HepG2 (cell line): ENCODE results near the gene VEGFB. TPM values are rescaled to one million over a fixed set of nuclear protein-coding genes. Genes with fewer than 3 reads are reported as not detected.

Source experiments
- CC2D1A ChIP-seq: sonication (generic); formaldehyde crosslinking; IDR thresholded peaks from 2 replicates; pipeline ENCODE4 v1.8.1; 2023; ENCODE audit warnings: mild to moderate bottlenecking, missing genetic modification reagents
- NFYC ChIP-seq: IDR thresholded peaks from 2 replicates; pipeline ENCODE4 v1.6.1; 2016; ENCODE audit warnings: missing genetic modification reagents, missing compliant biosample characterization
- PLRG1 ChIP-seq: fragments of 450-650 bp; conservative IDR thresholded peaks from 2 replicates; pipeline ENCODE4 v1.6.1; 2016
- SNAI1 ChIP-seq: sonication (generic); formaldehyde crosslinking; IDR thresholded peaks from 2 replicates; pipeline ENCODE4 v1.5.0; 2020; ENCODE audit warnings: mild to moderate bottlenecking, missing genetic modification reagents, borderline replicate concordance
- ZNF232 ChIP-seq: sonication (generic); formaldehyde crosslinking; IDR thresholded peaks from 2 replicates; pipeline ENCODE4 v1.4.0; 2020; ENCODE audit warnings: missing genetic modification reagents, borderline replicate concordance
- ZNF737 ChIP-seq: sonication (generic); formaldehyde crosslinking; IDR thresholded peaks from 2 replicates; pipeline ENCODE4 v1.5.0; 2020; ENCODE audit warnings: missing genetic modification reagents, mild to moderate bottlenecking, borderline replicate concordance
- ZNF792 ChIP-seq: IDR thresholded peaks from 2 replicates; pipeline ENCODE4 v1.6.1; 2016
- polyA plus RNA-seq, 8 experiments: library from polyadenylated mRNA; depleted of rRNA in 3 of 8; stranded (reverse) in 7 of 8; unstranded in 1 of 8; fragments of >200 nt; fragmentation: Illumina TruSeq in 4 of 8; extraction: Trizol in 4 of 8; gene quantifications; 2 replicates each; pipeline versions ENCODE4 v1.2.1 to v1.2.3, GENCODE V29; 2011 to 2016; ENCODE audit warnings: low read depth in 4 of 8, missing spikeins in 1 of 8, mixed read lengths in 1 of 8; ENCODE audit not compliant: insufficient read depth in 1 of 8
- total RNA-seq, 5 experiments: library from RNA; depleted of rRNA; stranded (reverse); fragments of >200 nt; fragmentation: Illumina TruSeq; extraction: Trizol; gene quantifications; 2 replicates each; pipeline ENCODE4 v1.2.3, GENCODE V29; 2016; ENCODE audit warnings: low read depth in 1 of 5
- TF ChIP-seq, protein P1 (sequence below): sonication (generic); formaldehyde crosslinking; IDR thresholded peaks from 2 replicates; pipeline ENCODE4 v1.4.0; 2020; ENCODE audit warnings: mild to moderate bottlenecking, missing genetic modification reagents
- TF ChIP-seq, protein P2 (sequence below): conservative IDR thresholded peaks from 2 replicates; pipeline ENCODE4 v1.6.1; 2018; ENCODE audit warnings: missing genetic modification reagents
- TF ChIP-seq, protein P3 (sequence below): sonication (generic); formaldehyde crosslinking; IDR thresholded peaks from 2 replicates; pipeline ENCODE4 v1.8.1; 2022; ENCODE audit warnings: low read depth, mild to moderate bottlenecking, missing genetic modification reagents

VEGFB gene
- total and polyA plus RNA-seq, 2 of the 13 experiments (the other 11 are each of a cell fraction or from before 2014, with no cell fraction given) = 9.0 to 11.3 TPM

DNA sequence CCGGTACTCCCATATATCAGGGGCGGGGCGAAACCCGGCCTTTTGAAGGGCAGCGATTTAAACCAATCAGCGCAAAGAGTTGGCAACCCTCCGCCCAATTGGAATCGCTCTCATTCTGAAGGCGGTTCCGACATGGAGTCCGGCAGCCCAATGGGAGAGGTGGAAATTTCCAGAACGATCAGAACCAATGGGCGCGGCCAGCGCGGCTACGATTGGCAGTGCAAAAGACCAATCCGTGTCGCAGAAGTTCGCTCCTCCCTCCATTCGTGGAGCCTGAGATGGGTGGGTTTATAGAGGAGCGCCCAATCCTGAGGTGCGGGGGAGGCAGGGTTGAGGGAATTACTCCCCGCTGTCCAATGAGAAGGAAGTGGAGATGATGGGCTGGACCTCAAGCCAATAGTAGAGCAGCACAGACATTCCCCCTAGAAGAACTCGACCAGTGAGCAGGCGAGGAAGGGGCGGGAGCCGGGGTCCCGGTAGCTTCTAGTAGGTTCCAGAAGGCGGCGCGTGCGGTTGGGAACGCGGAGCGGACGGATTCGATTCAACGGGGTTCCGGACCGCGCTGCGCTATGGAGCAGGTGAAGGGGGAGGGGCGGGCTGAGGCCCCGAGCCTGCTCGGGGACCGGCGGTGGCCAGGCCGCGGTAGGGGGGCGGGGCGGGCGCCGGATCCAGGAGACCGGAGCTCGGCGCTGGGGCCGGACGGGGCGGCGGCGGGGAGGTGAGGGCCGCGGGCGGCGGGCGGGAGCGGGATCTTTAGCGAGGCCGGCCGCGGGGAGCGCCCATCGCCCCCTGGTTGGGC lies 48.5 kb upstream of the VEGFB start, which contains the start of gene STIP1 (continued):
- TF ChIP-seq, protein P1, sequence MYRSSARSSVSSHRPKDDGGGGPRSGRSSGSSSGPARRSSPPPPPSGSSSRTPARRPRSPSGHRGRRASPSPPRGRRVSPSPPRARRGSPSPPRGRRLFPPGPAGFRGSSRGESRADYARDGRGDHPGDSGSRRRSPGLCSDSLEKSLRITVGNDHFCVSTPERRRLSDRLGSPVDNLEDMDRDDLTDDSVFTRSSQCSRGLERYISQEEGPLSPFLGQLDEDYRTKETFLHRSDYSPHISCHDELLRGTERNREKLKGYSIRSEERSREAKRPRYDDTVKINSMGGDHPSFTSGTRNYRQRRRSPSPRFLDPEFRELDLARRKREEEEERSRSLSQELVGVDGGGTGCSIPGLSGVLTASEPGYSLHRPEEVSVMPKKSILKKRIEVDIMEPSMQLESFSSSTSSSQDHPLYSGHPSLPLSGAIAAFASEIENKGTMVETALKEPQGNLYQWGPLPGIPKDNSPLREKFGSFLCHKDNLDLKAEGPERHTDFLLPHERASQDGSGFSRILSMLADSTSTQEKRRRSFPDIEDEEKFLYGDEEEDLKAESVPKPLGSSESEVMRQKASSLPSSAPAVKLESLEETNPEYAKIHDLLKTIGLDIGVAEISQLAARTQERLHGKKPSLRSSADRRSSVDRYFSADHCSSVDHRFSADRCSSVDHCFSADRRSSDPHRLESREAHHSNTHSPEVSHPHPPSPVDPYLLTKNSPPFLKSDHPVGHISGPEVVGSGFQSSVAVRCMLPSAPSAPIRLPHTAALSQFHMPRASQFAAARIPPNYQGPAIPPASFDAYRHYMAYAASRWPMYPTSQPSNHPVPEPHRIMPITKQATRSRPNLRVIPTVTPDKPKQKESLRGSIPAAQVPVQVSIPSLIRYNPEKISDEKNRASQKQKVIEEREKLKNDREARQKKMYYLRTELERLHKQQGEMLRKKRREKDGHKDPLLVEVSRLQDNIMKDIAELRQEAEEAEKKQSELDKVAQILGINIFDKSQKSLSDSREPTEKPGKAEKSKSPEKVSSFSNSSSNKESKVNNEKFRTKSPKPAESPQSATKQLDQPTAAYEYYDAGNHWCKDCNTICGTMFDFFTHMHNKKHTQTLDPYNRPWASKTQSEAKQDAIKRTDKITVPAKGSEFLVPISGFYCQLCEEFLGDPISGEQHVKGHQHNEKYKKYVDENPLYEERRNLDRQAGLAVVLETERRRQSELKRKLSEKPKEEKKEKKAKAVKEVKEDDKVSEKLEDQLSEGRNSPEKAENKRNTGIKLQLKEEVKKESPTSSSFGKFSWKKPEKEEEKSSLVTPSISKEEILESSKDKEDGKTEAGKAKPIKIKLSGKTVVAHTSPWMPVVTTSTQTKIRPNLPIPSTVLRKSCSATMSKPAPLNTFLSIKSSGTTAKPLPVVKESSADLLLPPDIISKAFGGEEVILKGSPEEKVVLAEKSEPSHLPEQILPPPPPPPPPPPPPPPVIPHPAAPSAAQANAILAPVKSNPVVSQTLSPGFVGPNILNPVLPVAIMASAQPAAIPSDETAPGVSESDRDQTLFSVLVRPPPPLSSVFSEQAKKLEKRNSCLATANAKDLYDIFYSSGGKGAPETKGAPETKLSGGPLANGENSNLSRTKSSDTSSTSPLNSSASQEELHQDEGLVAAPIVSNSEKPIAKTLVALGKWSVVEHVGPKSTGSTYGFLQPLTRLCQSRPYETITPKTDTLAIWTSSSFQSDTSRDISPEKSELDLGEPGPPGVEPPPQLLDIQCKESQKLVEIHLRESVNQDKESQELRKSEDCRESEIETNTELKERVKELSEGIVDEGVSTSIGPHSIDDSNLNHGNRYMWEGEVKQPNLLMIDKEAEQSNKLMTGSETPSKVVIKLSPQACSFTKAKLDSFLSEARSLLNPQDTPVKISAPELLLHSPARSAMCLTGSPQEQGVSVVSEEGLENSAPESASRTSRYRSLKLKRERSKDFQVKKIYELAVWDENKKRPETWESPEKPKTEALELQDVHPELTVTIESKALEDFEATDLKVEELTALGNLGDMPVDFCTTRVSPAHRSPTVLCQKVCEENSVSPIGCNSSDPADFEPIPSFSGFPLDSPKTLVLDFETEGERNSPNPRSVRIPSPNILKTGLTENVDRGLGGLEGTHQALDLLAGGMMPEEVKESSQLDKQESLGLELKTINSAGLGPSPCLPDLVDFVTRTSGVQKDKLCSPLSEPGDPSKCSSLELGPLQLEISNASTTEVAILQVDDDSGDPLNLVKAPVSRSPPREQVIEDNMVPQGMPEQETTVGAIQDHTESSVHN = no peak
- no peak for TF ChIP-seq SNAI1 (CRISPR knock-in tag)
- TF ChIP-seq CC2D1A (CRISPR knock-in tag) = no peak
- TF ChIP-seq NFYC (CRISPR knock-in tag) = peak; percentile 97
- TF ChIP-seq ZNF737 (CRISPR knock-in tag) = no peak
- TF ChIP-seq, protein P2, sequence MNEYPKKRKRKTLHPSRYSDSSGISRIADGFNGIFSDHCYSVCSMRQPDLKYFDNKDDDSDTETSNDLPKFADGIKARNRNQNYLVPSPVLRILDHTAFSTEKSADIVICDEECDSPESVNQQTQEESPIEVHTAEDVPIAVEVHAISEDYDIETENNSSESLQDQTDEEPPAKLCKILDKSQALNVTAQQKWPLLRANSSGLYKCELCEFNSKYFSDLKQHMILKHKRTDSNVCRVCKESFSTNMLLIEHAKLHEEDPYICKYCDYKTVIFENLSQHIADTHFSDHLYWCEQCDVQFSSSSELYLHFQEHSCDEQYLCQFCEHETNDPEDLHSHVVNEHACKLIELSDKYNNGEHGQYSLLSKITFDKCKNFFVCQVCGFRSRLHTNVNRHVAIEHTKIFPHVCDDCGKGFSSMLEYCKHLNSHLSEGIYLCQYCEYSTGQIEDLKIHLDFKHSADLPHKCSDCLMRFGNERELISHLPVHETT (CRISPR knock-in tag) = peak; percentile 83
- TF ChIP-seq ZNF232 = 0 out of 2 replicates have a peak, but pooled peaks have one; percentile 73
- TF ChIP-seq ZNF792 (CRISPR knock-in tag) = peak; percentile 84
- TF ChIP-seq PLRG1 = no peak
- TF ChIP-seq, protein P3, sequence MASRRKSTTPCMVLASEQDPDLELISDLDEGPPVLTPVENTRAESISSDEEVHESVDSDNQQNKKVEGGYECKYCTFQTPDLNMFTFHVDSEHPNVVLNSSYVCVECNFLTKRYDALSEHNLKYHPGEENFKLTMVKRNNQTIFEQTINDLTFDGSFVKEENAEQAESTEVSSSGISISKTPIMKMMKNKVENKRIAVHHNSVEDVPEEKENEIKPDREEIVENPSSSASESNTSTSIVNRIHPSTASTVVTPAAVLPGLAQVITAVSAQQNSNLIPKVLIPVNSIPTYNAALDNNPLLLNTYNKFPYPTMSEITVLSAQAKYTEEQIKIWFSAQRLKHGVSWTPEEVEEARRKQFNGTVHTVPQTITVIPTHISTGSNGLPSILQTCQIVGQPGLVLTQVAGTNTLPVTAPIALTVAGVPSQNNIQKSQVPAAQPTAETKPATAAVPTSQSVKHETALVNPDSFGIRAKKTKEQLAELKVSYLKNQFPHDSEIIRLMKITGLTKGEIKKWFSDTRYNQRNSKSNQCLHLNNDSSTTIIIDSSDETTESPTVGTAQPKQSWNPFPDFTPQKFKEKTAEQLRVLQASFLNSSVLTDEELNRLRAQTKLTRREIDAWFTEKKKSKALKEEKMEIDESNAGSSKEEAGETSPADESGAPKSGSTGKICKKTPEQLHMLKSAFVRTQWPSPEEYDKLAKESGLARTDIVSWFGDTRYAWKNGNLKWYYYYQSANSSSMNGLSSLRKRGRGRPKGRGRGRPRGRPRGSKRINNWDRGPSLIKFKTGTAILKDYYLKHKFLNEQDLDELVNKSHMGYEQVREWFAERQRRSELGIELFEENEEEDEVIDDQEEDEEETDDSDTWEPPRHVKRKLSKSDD (CRISPR knock-in tag) = 0 out of 2 replicates have a peak, but pooled peaks have one; percentile 41
